Dermis blood vessel endothelial cell (primary cell): ENCODE measurements around the gene HTR1D. TPM values are rescaled to one million over a fixed set of nuclear protein-coding genes. Genes with fewer than 3 reads are reported as not detected.
A peak's percentile ranks its signal among the peaks of the same experiment; 100 is the strongest.
"Not testable (repeated sequence)": the region's sequence is repeated elsewhere in the genome, so short reads cannot be mapped to it uniquely, and the experiment has no call there.

ENCODE experiments used
- DNase-seq: peaks from one replicate; pipeline ENCODE4 v3.0.0; 2010
- total RNA-seq: library from RNA; depleted of rRNA; stranded (reverse); fragments of >200 nt; gene quantifications from 2 replicates; pipeline ENCODE4 v1.2.3, GENCODE V29; 2014

Gene HTR1D
- total RNA-seq, 1 donor from 2014 or later, result 0.85 TPM

DNA sequence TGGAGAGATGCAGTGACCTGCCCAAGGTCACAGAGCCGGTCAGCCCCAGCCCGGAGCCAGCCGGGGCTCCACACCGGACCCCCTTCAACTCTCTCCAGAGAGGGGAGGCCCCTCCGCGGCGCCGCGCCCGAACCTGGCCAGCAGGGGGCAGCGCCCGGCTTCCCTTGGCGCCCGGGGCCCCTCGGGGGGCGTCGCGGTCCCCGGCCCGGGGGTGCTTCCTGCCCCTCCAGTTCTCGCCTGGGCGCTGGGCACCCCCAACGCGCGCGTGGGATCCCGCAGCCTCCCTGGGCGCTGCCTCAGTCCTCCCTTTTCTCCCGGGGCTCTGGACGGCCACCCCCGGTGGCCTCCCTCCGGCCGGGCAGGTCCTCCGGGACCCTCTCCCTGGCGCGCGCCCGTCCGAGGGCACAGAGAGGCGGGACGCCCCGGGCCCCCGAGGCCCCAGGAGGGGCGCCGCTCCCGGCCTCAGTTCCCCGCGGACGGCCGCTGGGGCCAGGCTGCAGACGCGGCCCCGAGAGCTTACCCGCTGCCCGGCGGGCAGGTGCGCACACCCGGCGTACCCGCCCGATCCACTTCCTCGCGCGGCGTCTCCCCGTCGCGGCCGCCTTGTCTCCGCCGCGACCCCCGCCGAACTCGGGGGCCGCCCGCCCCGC, 406 bp downstream of the HTR1D start:
- peak; percentile 44 for DNase-seq

DNA sequence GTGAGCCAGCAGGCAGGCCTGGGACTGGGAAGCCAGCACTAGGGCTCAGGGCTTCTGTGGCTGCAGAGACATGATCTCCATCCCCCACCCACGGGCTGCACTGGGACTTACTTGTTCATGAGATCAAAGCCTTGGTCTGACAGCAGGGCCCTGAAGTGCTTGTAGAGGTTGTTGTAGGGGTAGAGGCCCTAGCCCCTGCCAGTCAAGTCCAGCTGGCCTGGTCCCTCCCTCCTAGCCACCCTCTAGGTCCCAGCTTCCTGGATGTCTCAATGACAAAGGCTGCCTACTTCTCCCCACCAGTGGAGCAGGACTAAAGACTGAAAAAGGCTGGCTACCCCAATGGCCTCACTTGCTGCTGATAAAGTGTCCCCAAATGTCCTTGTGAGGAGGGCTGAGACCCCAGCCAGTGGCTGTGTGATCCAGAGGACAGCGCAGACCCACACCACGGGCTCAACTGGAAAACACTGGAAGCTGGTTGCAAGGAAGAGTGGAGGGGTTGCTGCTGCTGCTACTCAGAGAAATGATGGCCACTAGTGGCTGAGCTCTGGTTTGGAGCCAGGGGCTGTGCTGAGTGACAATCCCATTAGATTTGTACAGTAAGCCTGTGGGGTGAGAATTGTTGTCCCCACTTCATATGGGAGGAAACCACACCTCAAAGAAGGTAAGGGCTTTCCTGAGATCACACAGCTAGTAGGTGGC, 1.4 kb downstream of the HTR1D start:
- no peak for DNase-seq

DNA sequence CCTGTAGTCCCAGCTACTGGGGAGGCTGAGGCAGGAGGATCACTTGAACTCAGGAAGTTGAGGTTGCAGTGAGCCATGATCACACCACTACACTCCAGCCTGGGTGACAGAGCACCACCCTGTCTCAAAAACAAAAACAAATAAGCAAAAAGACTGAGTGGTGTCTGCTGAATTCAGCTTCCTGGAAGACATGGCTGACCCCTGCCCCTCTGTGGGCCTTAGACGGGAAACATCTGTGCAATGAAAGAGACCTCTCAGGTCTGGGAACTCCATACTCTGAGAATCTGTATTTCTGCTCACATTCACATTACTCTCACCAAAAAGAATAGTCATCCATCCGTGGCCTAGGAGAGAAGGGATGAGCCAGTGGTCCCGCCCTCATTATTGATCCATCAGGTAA, 2.0 kb downstream of the HTR1D start:
- peak; percentile 59 for DNase-seq

DNA sequence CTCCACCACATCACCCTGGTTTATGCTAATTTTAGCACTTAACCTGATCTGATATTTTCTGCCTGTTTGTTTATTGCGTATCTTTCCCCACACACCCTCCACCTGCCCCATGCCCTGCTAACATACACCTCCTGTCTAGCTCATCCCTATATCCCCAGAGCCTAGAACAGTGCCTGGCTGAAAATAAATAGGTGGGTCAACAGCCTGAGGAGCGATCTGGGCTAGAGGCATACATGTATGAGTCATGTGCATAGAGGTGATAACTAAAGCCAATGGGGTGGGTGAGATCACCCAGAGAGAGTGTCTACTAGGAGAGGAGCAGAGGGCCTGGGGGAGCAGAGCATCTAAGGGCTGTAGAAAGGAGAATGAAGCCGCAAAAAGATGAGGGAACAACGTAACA, 2.7 kb downstream of the HTR1D start:
- DNase-seq, result no peak

DNA sequence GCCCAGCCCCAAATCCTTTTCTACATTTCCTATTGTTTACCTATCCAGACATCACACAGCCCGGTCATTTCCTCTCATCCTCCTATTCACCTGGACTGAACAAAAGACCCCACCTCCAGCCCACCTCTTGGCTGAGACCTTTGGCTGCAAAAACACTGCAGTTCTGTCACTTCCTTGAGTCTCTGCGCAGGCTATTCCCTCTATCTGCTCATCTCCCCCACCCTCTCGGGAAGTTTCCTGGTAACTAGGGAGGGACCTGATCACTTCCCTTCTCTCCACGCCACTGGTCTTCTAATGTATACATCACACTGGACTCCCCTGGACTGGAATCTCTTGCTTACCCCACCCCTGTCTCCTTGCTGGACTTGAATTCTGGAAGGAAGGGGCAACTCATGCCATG, 5.3 kb downstream of the HTR1D start:
- peak; percentile 23 for DNase-seq

DNA sequence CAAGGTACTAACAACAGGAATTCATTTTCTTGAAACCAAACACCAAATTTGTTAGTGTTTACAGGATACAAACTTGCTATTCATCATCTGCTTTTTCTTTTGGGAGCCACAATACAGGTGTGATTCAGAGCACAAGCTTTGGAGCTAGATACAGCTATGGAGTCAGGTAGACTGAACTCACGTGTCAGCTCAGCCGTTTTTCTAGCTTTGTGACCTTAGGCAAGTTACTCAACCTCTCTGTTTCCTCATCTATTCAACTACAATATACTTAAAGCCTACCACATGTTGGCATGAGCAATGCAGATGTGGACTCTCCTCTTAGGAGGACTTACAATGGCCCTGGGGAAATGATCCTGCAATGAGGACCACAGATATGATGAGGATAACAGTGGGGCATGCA, 6.3 kb downstream of the HTR1D start:
- DNase-seq, result no peak

DNA sequence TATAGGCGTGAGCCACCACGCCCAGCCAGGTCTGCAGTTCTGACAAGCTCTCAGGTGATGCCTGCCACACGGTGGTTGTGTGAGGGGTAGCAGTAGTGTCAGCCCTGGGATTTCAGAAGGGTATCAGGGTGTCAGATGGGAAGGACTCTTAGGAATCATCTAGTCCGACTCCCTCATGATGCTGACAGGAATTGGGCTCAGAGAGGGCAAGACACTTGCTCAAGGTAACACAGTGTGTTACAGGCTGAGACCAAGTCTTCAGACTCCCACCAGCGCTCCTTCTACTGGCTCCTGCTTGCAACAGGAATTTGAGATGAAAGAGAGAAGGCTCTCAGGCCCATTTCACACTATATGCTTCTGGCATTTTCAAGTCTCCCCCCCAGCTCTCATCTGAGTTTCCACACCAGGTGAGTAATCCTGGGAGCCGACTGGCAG, 6.9 kb downstream of the HTR1D start:
- peak; percentile 19 for DNase-seq

DNA sequence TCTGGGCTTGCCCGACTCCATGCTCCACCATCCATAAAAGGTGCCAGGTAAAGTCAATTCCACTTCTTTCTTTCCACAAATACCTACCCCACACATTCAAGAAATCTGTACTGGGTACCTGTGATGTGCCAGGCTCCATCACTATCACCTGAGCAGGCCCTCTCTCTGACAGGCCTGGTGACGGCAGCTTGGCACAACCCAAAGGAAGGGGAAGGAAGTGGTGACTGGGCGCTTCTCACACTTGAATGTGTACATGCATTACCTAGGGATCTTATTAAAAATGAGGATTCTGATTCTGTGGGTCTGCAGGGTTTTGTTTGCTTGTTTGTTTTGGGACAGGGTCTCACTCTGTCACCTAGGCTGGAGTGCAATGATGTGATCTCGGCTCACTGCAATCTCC, 7.5 kb downstream of the HTR1D start:
- DNase-seq, result peak; percentile 32

DNA sequence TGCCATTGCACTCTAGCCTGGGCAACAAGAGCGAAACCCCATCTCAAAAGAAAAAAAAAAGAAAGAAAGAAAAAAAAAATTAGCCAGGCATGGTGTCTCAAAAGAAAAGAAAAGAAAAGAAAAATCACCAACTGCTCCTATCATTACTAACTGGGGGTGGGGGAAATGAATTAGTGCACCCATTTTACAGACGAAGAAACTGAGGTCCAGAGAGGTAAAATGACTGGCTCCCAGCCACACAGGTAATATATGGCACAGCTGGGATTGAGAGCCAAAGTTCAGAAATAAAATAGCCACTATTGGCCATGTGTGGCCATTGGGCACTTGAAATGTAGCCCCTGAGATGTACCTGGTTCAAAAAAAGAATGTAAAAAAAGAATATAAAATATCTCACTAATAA, 8.8 kb downstream of the HTR1D start:
- DNase-seq, result no peak

DNA sequence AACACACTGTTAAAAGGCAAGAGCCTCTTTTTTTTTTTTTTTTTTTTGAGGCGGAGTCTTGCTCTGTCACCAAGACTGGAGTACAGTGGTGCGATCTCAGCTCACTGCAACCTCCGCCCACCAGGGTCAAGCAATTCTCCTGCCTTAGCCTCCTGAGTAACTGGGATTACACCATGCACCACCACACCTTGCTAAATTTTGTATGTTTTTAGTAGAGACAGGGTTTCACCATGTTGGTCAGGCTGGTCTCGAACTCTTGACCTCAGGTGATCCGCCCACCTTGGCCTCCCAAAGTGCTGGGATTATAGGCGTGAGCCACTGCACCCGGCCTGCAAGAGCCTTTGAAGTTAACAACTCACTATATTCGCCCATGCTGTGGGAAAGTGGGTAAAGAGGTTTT, 9.6 kb downstream of the HTR1D start:
- DNase-seq, result not testable (repeated sequence)

DNA sequence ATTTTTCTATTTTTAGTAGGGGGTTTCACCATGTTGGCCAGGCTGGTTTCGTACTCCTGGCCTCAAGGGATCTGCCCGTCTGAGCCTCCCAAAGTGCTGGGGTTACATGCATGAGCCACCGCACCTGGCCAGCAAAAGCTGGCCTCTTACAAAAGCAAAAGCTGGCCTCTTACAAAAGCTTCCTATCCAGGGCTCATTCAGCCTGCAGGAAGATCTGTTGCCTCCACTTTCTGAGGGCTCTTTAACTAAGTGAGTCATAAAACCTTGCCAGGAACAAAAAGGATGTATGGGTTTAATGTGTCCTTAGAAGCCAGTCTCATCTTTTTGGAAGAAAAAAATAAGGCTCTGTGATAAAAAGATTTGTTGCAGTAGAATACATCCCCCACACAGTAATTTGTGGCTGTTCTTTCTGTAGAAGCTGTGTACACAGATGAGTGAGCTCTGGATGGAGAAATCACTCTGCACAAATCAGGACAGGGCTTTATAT, 15.0 kb downstream of the HTR1D start:
- peak; percentile 37 for DNase-seq

DNA sequence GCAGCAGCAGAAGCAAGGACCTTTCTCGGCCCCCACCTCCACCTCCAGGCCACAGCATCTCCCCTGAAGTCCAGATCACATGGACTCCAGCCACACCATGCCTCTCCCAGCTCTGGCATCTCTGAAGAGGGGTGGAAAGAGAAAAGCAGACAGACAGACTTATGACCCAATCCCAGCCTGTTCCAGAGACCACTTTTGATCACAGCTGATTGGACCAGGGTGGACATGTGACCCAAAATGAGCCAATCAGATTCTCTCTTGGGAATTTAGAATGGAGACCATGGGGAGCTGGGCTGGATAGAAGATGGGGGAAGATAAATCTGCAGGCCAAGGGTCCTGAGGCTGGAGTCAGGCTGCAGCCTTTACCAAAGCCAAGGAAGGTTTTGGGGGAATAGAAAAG, 16.4 kb downstream of the HTR1D start:
- no peak for DNase-seq

DNA sequence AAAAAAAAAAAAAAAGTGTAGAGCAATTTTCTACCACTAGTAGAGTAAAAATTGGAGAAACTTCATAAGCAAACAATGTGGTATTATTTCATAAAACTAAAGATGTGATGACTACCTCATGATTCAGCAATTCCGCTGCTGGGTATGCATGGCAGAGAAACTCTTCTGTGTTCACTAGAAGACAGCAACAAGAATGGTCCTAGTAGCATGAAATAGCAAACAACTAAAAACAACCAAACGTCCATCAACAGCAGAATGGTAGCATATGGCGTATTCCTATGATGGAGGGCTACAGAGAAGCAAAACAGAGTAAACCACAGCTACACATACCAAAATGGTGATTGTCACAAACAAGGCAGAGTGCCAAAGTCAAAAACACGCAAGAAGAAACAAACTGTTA, 18.9 kb downstream of the HTR1D start:
- DNase-seq, result peak; percentile 76

DNA sequence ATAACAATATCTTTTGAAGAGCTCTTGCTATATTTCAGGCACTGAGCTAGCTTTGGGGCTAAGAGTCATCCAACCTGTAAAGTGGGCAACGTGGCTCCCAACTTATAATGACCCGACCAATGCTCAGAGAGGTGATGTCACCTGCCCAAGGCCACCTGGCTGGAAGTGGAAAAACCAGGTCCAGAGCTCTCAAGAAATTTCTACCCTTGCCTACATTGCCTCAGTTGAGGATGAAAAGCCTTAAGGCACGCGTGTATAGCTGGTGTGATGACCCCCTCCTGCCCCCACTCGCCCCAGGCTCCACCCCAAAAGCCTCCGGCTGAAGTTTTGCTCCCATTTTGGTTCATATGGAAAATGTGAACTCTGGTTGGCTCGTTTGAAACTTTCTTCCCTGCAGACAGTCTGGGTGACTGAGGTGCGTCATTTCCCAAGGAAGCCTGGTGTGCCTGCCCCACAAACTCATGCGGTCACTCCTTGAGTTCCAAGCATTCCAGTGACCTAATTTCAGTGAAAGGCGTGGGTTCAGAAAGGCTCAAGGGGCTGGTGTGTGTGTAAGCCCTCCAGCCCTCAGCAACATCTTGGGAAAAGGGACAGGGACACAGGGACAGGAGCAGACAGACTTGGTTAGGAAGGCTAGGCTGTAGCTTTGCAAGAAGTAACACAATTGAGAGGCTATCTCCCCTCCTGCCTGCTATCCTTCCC, 20.5 kb downstream of the HTR1D start:
- peak; percentile 96 for DNase-seq

DNA sequence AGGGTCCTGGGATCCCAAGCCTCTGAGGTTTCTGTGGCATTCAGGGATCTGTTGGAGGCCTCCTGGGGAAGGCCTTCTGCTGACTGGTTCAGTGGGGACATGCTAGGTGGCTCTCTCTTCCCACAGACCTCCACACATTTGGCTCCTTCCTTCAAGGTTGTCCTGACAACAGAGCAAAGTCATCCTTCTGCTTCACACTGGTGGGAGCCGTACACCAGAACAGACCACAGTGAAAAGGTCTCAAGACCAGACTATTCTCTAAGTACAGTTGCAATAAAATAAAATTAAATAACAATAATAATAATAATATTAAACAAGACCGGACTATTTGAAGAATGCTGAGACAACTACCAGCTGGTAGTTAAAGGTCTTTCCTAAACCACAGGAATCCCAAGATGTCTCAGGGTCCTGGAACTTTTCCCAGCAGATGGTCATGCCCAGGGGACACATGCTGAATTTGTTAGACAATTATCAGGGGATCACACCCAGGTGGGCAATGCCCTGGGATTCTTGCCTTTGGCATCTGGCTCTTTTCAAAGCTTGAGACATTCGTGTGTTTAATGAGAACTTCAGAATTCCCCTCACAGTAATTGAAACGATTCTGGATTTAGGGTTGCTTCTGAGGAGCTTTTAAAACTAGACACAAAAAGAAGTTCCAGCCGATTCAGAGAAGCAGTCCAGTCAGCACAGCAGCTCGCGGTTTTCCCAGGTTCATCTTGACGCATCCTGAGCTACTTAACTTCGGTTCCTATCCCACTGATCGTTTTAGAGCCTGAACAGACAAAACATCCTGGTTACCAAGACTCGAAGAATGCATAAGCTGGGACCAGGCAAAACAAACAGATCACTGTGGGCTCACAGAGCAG, 22.9 kb downstream of the HTR1D start:
- DNase-seq, result peak; percentile 76

DNA sequence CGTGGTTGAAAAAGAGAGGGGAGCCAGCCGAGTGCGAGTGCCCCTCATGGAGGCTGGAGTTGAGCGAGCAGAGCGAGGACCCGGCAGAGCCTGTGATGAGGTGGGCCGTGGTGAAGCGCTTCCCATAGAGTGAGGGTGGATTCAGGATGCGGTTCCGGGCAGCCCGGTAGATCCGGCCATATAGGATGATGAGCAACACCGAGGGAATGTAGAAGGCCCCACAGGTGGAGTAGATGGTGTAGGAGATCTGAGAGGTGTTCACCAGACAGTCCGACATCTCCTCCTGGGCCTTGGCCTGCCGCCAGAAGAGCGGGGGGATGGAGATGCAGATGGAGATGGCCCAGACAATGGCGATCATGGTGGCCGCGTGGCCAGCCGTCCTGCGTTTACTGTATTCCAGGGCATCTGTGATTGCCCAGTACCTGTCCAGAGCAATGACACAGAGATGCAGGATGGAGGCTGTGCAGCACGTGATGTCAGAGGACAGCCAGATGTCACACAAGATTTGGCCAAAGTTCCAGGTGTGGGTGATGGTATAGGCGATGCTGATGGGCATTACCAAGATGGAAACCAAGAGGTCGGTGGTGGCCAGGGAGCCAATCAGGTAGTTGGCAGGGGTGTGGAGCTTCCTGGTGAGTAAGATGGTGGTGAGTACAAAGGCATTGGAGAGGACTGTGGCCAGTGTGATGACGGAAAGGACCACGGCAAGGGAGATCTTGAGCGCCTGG, 23.7 kb downstream of the HTR1D start:
- no peak for DNase-seq

DNA sequence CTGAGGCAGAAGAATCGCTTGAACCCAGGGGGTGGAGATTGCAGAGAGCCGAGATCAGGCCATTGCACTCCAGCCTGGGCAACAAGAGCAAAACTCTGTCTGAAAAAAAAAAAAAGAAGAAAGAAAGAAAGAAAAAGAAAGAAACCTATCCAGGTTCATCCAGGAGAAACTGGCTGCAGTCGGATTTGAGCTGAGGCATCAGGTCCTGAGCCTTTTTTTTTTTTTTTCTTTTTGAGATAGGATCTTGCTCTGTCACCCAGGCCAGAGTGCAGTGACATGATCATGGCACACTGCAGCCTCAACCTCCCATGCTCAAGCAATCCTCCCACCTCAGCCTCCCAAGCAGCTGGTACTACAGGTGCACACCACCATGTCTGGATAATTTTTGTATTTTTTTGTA, 26.1 kb downstream of the HTR1D start:
- no peak for DNase-seq

DNA sequence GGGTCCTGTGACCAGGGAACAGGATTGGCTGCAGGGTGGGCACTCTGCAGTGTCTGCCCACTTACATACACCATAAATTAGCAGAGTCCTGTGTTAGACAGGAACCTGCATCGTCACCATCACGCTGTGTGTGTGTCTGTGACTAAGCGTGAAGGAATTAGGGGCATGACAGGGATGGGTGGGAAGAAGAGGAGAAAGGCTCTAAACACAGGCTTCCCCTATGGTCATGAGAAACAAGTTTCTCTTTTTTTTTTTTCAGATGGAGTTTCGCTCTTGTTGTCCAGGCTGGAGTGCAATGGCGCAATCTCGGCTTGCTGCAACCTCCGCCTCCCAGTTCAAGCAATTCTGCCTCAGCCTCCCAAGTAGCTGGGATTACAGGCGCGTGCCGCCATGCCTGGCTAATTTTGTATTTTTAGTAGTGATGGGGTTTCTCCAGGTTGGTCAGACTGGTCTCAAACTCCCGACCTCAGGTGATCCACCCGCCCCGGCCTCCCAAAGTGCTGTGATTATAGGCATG, 28.3 kb downstream of the HTR1D start:
- DNase-seq, result peak; percentile 92

DNA sequence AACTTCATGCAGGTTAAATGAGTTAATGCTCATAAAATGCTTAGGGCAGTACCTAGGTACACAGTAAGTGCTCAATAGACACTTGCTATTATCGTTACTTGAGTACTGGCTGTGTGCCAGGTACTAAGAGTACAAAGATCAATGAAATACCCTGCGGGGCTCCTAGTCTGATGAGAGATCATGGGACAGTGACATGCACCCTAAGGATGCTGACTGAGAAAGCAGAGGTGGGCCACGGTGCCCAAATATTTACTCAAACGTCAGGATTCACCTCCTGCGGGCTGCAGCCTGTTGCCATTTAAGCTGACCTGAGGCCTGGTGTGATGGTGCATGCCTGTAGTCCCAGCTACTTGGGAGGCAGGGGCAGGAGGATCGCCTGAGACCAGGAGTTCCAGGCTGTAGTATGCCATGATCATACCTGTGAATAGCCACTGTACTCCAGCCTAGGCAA, 28.8 kb downstream of the HTR1D start:
- no peak for DNase-seq

DNA sequence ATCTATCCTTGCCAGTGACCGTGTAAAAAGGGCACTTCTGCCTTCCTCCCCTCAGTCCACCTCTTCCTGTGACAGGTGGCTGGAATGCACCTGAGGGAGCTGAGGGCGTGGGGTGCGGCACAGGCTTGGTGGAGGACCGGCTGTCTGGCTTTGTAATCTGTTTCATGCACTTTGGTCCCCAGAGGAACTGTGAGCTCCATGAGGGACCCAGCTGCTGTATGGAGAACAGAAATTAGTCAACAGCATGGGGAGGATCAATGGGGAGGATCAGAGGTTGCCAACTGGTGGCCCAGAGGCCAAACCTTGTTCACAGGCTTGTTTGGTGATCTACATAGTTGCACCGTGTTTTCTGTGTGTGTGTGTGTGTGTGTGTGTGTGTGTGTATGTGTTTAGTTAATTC, 29.7 kb downstream of the HTR1D start:
- DNase-seq, result no peak

DNA sequence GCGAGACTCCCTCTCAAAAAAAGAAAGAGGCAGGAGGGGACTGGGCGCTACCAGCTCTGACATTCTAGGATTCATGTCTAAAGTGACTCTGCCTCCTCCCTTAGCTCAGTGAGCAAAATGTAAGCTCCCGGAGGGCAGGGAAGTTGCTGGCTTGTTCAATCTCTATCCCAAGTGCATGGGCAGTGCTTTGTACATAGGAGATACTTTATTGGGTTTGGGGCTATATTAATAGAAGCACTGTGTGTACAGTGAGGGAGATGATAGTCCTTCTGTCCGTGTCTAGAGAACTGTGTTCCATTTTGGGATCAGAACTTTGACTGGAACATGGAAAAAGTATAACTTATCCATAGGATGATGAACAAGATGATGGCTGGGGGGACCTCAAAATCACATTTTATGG, 31.9 kb downstream of the HTR1D start:
- DNase-seq, result no peak
